GM12878 (cell line): ENCODE data around the gene CBARP. TPM values are rescaled to one million over a fixed set of nuclear protein-coding genes. Genes with fewer than 3 reads are reported as not detected.

Source experiments
- ATAC-seq: fragments of 200-7000 bp; cut with Tn5 transposase; 3 replicates; pipeline ENCODE4 v1.9.1; 2020; ENCODE audit warnings: mild to moderate bottlenecking, moderate library complexity
- BruUV-seq: library from RNA; stranded (reverse); fragments of 400-500 nt; replicated peaks from 2 replicates; lab custom pipeline; 2021; lab: Mats Ljungman, UMichigan
- CTCF ChIA-PET: fragments of 300-600 bp; sonication (Branson Sonifier 250); formaldehyde crosslinking; extraction: SDS; loops from one replicate; lab custom pipeline; 2021; ENCODE audit warnings: inconsistent platforms; lab: Yijun Ruan, JAX
- POLR2A ChIA-PET: fragments of 350-600 bp; formaldehyde crosslinking; extraction: SDS; loops from one replicate; lab custom pipeline; 2021; ENCODE audit warnings: inconsistent platforms; lab: Charles Lee
- RAD21 ChIA-PET: fragments of 300-600 bp; sonication (Branson Sonifier 250); formaldehyde crosslinking; loops from one replicate; lab custom pipeline; 2023; ENCODE audit warnings: antibody characterized with exemption; ENCODE audit not compliant: unreplicated experiment; lab: Charles Lee
- SMC1A ChIA-PET: fragments of 300-600 bp; sonication (Branson Sonifier 250); formaldehyde crosslinking; loops from one replicate; lab custom pipeline; 2023; ENCODE audit not compliant: unreplicated experiment, uncharacterized antibody; lab: Charles Lee
- DNase-seq: peaks from one replicate; pipeline ENCODE4 v3.0.0-alpha.2; 2011; ENCODE audit warnings: low read depth, low spot score
- FAIRE-seq: peaks from 3 replicates; lab custom pipeline; 2011; peaks lifted over from hg19 to GRCh38; lab: Jason Lieb, UNC
- H2AFZ ChIP-seq: 2 replicates; pipeline ENCODE4 v1.6.0; 2011; ENCODE audit warnings: low read depth, low read length, control low read depth; ENCODE audit not compliant: control insufficient read depth
- H3K27ac ChIP-seq: 2 replicates; pipeline ENCODE4 v1.5.1; 2011; ENCODE audit warnings: control low read depth; ENCODE audit not compliant: control insufficient read depth, insufficient read depth
- H3K27me3 ChIP-seq, 2 experiments: replicated peaks in 1 of 2; 2 replicates each; pipeline versions ENCODE4 v1.6.0 to v1.6.1; 2011; ENCODE audit warnings: low read length in 1 of 2; ENCODE audit not compliant: control insufficient read depth in 2 of 2, insufficient read depth in 2 of 2
- H3K36me3 ChIP-seq, 2 experiments: 2 replicates each; pipeline ENCODE4 v1.5.1; 2011; ENCODE audit warnings: low read length in 1 of 2; ENCODE audit not compliant: control insufficient read depth in 2 of 2, insufficient read depth in 2 of 2
- H3K4me1 ChIP-seq: 2 replicates; pipeline ENCODE4 v1.6.1; 2011; ENCODE audit warnings: mild to moderate bottlenecking, low read length, moderate library complexity, mixed read lengths; ENCODE audit not compliant: control insufficient read depth, insufficient read depth
- H3K4me2 ChIP-seq: 2 replicates; pipeline ENCODE4 v1.6.0; 2011; ENCODE audit warnings: control low read depth; ENCODE audit not compliant: control insufficient read depth, insufficient read depth
- H3K4me3 ChIP-seq: fragments of 200-600 bp; sonication (generic); 2 replicates; pipeline ENCODE4 v1.5.1; 2016
- H3K79me2 ChIP-seq: 2 replicates; pipeline ENCODE4 v1.6.0; 2011; ENCODE audit warnings: low read length; ENCODE audit not compliant: control insufficient read depth, insufficient read depth
- H3K9ac ChIP-seq: 2 replicates; pipeline ENCODE4 v1.8.0; 2011; ENCODE audit warnings: low read length, control low read depth, mixed read lengths; ENCODE audit not compliant: control insufficient read depth, insufficient read depth
- H3K9me3 ChIP-seq: replicated peaks from 3 replicates; pipeline ENCODE4 v1.5.1; 2011; ENCODE audit warnings: mild to moderate bottlenecking, low read length; ENCODE audit not compliant: control insufficient read depth, insufficient read depth
- H4K20me1 ChIP-seq: 2 replicates; pipeline ENCODE4 v1.6.0; 2011; ENCODE audit not compliant: control insufficient read depth, insufficient read depth
- BRCA1 ChIP-seq: IDR thresholded peaks from 2 replicates; pipeline ENCODE4 v1.6.1; 2011; ENCODE audit warnings: low read depth, low read length, improper control_type of control experiment
- CBFB ChIP-seq: IDR thresholded peaks from 2 replicates; pipeline ENCODE4 v1.6.1; 2016; ENCODE audit warnings: antibody characterized with exemption, low read depth
- CEBPB ChIP-seq, 2 experiments: fragments of 150-350 bp in 1 of 2; IDR thresholded peaks; 2 replicates each; pipeline ENCODE4 v1.6.1; 2012 to 2014; ENCODE audit warnings: low read depth in 2 of 2, low read length in 2 of 2, borderline replicate concordance in 1 of 2, inconsistent platforms in 1 of 2
- EP300 ChIP-seq, 2 experiments: fragments of 150-350 bp in 1 of 2; IDR thresholded peaks; 2 replicates each; pipeline ENCODE4 v1.6.1; 2011 to 2012; ENCODE audit warnings: low read depth in 2 of 2, low read length in 2 of 2, borderline replicate concordance in 1 of 2, improper control_type of control experiment in 1 of 2, inconsistent platforms in 1 of 2; ENCODE audit not compliant: control insufficient read depth in 1 of 2
- ETV6 ChIP-seq, 2 experiments: fragments of 450-650 bp in 1 of 2; IDR thresholded peaks in 1 of 2; conservative IDR thresholded peaks in 1 of 2; 2 replicates each; pipeline ENCODE4 v1.6.1; 2014; ENCODE audit warnings: antibody characterized with exemption in 1 of 2, borderline replicate concordance in 1 of 2, low read depth in 1 of 2, mild to moderate bottlenecking in 1 of 2, moderate library complexity in 1 of 2
- IKZF1 ChIP-seq: fragments of 450-650 bp; conservative IDR thresholded peaks from 2 replicates; pipeline ENCODE4 v1.6.1; 2017; ENCODE audit warnings: antibody characterized with exemption, mild to moderate bottlenecking
- JUND ChIP-seq: IDR thresholded peaks from 2 replicates; pipeline ENCODE4 v1.6.1; 2012; ENCODE audit warnings: low read depth, mild to moderate bottlenecking, low read length, improper control_type of control experiment, moderate library complexity
- RB1 ChIP-seq: fragments of 450-650 bp; formaldehyde crosslinking; IDR thresholded peaks from 2 replicates; pipeline ENCODE4 v1.6.1; 2017; ENCODE audit warnings: mild to moderate bottlenecking, borderline replicate concordance
- SPI1 ChIP-seq: IDR thresholded peaks from 2 replicates; pipeline ENCODE4 v1.6.1; 2011; ENCODE audit warnings: low read depth, mild to moderate bottlenecking, low read length, moderate library complexity, borderline replicate concordance; ENCODE audit not compliant: insufficient read depth
- SREBF2 ChIP-seq: IDR thresholded peaks from 2 replicates; pipeline ENCODE4 v1.6.1; 2012; ENCODE audit warnings: mild to moderate bottlenecking, low read length
- TCF3 ChIP-seq: IDR thresholded peaks from 2 replicates; pipeline ENCODE4 v1.6.1; 2012; ENCODE audit warnings: low read depth, mild to moderate bottlenecking, low read length, borderline replicate concordance; ENCODE audit not compliant: insufficient read depth
- YBX1 ChIP-seq: fragments of 450-650 bp; IDR thresholded peaks from 2 replicates; pipeline ENCODE4 v1.6.1; 2016; ENCODE audit warnings: antibody characterized with exemption
- ZNF207 ChIP-seq: fragments of 450-650 bp; IDR thresholded peaks from 2 replicates; pipeline ENCODE4 v1.6.1; 2014; ENCODE audit warnings: antibody characterized with exemption, mild to moderate bottlenecking, borderline replicate concordance
- ZZZ3 ChIP-seq: IDR thresholded peaks from 2 replicates; pipeline ENCODE4 v1.6.1; 2011; ENCODE audit warnings: low read depth; ENCODE audit not compliant: control insufficient read depth, insufficient read length
- WGBS: methylation state at CpG from one replicate; pipeline ENCODE4 v1.1.6; 2016; ENCODE audit warnings: low lambda C conversion rate; ENCODE audit not compliant: insufficient replicate concordance, insufficient coverage; ENCODE audit errors: missing lambda C conversion rate; 5-methylcytosine and 5-hydroxymethylcytosine counted together
- in situ Hi-C: fragments of 300-500 bp; cut with MboI; formaldehyde crosslinking; loops from 9 replicates; pipeline ENCODE4 v1.14.3; 2018; ENCODE audit warnings: mixed read lengths
- intact Hi-C: fragments of 100-400 bp; cut with micrococcal nuclease; formaldehyde crosslinking; loops from one replicate; pipeline ENCODE4 v1.14.2; 2022; ENCODE audit not compliant: unreplicated experiment
- polyA plus RNA-seq, 11 experiments: library from polyadenylated mRNA; depleted of rRNA in 4 of 11; unstranded in 6 of 11; stranded (reverse) in 5 of 11; fragments of >200 nt; fragmentation: Nextera tagmentation in 4 of 11; fragmentation: Illumina TruSeq in 1 of 11; extraction: Ambion mirVana in 4 of 11; extraction: Trizol in 1 of 11; gene quantifications; 1 replicate in 1 of 11; 2 replicates in 10 of 11; pipeline versions ENCODE4 v1.2.1 to v1.2.3, GENCODE V29; 2011 to 2016; ENCODE audit warnings: inconsistent platforms in 2 of 11, missing spikeins in 2 of 11, low read depth in 1 of 11
- total RNA-seq, 4 experiments: library from RNA; depleted of rRNA in 3 of 4; stranded (reverse); fragments of >200 nt in 3 of 4; fragmentation: Illumina TruSeq in 1 of 4; extraction: Trizol in 1 of 4; gene quantifications; 2 replicates each; pipeline versions ENCODE4 v1.2.1 to v1.2.3, GENCODE V29; 2013 to 2021
- TF ChIP-seq, protein P1 (sequence below): fragments of 450-650 bp; IDR thresholded peaks from 2 replicates; pipeline ENCODE4 v1.6.1; 2016; ENCODE audit warnings: mild to moderate bottlenecking
- TF ChIP-seq, protein P2 (sequence below): IDR thresholded peaks from 2 replicates; pipeline ENCODE4 v1.6.1; 2012; ENCODE audit warnings: low read depth, low read length, improper control_type of control experiment
- TF ChIP-seq, protein P3 (sequence below): fragments of 150-350 bp; IDR thresholded peaks from 2 replicates; pipeline ENCODE4 v1.6.1; 2014; ENCODE audit warnings: mild to moderate bottlenecking, low read depth, low read length

Gene CBARP
- total and polyA plus RNA-seq, 10 of the 15 experiments (the other 5 are each of a cell fraction or from before 2014, with no cell fraction given) = 0.04 to 0.59 (median 0.18) TPM; not detected in 3

DNA sequence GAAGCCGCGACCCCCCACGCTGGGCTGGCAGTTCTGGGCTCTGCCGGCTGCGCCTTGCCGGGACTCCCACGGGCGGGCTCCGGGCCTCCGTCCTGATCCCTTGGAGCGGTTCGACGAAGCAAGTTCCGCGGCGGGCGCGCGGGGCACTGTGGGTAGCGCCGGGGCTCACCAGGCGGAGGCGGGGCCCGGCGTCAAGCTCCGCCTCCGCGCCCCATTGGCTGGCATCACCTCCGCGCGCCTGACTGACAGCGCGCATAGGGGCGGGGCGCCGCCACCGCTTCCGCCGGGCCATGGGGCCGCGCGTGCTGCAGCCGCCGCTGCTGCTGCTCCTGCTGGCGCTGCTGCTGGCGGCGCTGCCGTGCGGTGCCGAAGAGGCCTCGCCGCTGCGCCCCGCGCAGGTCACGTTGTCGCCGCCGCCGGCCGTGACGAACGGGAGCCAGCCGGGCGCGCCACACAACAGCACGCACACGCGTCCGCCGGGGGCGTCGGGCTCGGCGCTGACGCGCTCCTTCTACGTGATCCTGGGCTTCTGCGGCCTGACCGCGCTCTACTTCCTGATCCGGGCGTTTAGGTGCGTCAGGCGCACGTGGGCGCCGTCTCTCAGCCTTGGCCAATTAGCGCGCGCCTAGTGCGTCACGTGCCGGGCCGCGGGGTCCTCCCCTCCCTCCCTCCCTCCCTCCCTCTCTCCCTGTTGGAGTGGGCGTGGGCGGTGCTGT is 37.6 kb upstream of the CBARP start, which contains the start of gene FAM174C:
TSS of gene FAM174C (plus strand) at position 271 of the 716 bp plus-strand sequence. CDS start at position 291, 20 bp downstream.
- BruUV-seq = no TSS peak
- ATAC-seq (peak; percentile 83), DNase-seq (peak; percentile 87), FAIRE-seq (peak; percentile 97)
- Histone ChIP-seq H3K36me3 (peaks cover 41 to 53% of the 10 kb centered on the region in 2 experiments), H3K79me2 (peaks cover 57% of the 10 kb centered on the region), H4K20me1 (no peaks in the 10 kb centered on the region; the same call in 1 of the 2 replicates), H3K27ac (peak within 1 kb of the TSS; percentile 97), H3K27me3 (no peaks in the 10 kb centered on the region), H3K4me2 (peak within 1 kb of the TSS; percentile 85), H2AFZ (peak within 1 kb of the TSS; percentile 71), H3K4me1 (peaks cover 26% of the 10 kb centered on the region), H3K9me3 (no peaks in the 10 kb centered on the region), H3K4me3 (peak within 1 kb of the TSS; percentile 85), H3K9ac (peak within 1 kb of the TSS; percentile 96)
- under 1% methylated on average over 83 of the region's 98 CpGs for WGBS
- SMC1A ChIA-PET = interaction anchor here (1.0 kb wide), 1 partner anchor 31 kb away, joined by 5 read pairs; no protein-coding TSS in a partner anchor
- POLR2A ChIA-PET = interaction anchor here (0.6 to 1.2 kb wide), 5 partner anchors 9 to 962 kb away, joined by 3 to 7 read pairs (median 6); no protein-coding TSS in a partner anchor
- in situ Hi-C loops = loop anchor here (5.0 kb wide), 1 partner anchor 97 kb away; no protein-coding TSS in a partner anchor
- CTCF ChIA-PET = interaction anchor here (1.0 to 1.5 kb wide), 3 partner anchors 9 to 162 kb away, joined by 3 to 8 read pairs (median 6); no protein-coding TSS in a partner anchor
- RAD21 ChIA-PET = interaction anchor here (1.0 to 3.9 kb wide), 3 partner anchors 9 to 97 kb away, joined by 5 to 29 read pairs (median 5); no protein-coding TSS in a partner anchor
- intact Hi-C loops = no loop called here
- TF ChIP-seq ETV6 (conservative IDR thresholded peaks at IDR 0.05 in 1 of 2, IDR thresholded peaks at IDR 0.05 in 1 of 2; ENCODE audit: borderline replicate concordance in 1 of 2, low read depth in 1 of 2) (no peak), EP300 (IDR thresholded peaks at IDR 0.05; ENCODE audit: borderline replicate concordance in 1 of 2, control insufficient read depth in 1 of 2, low read depth in 2 of 2, low read length in 2 of 2) (no peak), CBFB (peak; percentile 50), SREBF2 (no peak), IKZF1 (peak; percentile 86), RB1 (peak; percentile 85), ZZZ3 (no peak), CEBPB (IDR thresholded peaks at IDR 0.05; ENCODE audit: borderline replicate concordance in 1 of 2, low read depth in 2 of 2, low read length in 2 of 2) (no peak), JUND (no peak), YBX1 (no peak), BRCA1 (no peak), SPI1 (no peak), TCF3 (0 out of 2 replicates have a peak, but pooled peaks have one; percentile 46), ZNF207 (peak; percentile 94; the same call in 1 of the 2 replicates)
- TF ChIP-seq, protein P1, sequence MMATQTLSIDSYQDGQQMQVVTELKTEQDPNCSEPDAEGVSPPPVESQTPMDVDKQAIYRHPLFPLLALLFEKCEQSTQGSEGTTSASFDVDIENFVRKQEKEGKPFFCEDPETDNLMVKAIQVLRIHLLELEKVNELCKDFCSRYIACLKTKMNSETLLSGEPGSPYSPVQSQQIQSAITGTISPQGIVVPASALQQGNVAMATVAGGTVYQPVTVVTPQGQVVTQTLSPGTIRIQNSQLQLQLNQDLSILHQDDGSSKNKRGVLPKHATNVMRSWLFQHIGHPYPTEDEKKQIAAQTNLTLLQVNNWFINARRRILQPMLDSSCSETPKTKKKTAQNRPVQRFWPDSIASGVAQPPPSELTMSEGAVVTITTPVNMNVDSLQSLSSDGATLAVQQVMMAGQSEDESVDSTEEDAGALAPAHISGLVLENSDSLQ = peak; percentile 96
- TF ChIP-seq, protein P2, sequence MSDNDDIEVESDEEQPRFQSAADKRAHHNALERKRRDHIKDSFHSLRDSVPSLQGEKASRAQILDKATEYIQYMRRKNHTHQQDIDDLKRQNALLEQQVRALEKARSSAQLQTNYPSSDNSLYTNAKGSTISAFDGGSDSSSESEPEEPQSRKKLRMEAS = peak; percentile 97
- TF ChIP-seq, protein P3, sequence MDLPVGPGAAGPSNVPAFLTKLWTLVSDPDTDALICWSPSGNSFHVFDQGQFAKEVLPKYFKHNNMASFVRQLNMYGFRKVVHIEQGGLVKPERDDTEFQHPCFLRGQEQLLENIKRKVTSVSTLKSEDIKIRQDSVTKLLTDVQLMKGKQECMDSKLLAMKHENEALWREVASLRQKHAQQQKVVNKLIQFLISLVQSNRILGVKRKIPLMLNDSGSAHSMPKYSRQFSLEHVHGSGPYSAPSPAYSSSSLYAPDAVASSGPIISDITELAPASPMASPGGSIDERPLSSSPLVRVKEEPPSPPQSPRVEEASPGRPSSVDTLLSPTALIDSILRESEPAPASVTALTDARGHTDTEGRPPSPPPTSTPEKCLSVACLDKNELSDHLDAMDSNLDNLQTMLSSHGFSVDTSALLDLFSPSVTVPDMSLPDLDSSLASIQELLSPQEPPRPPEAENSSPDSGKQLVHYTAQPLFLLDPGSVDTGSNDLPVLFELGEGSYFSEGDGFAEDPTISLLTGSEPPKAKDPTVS = no peak
